Testis (tissue), 3 donors: Measurements from ENCODE around the gene CCDC82. TPM values are rescaled to one million over a fixed set of nuclear protein-coding genes. Genes with fewer than 3 reads are reported as not detected.

ENCODE experiments used
- DNase-seq: peaks from one replicate; pipeline ENCODE4 v3.0.0-alpha.2; 2019
- H3K27ac ChIP-seq, 2 donors: fragments of 200-600 bp; sonication (generic); one replicate each; pipeline ENCODE4 v1.5.1; 2019
- H3K27me3 ChIP-seq: fragments of 200-600 bp; sonication (generic); one replicate; pipeline ENCODE4 v1.5.1; 2019
- H3K36me3 ChIP-seq: fragments of 200-600 bp; sonication (generic); one replicate; pipeline ENCODE4 v1.5.1; 2017; ENCODE audit warnings: low read depth; ENCODE audit errors: missing control alignments
- H3K4me1 ChIP-seq: fragments of 200-600 bp; sonication (generic); one replicate; pipeline ENCODE4 v1.5.1; 2019
- H3K4me3 ChIP-seq, 2 donors: fragments of 200-600 bp; sonication (generic); one replicate each; pipeline ENCODE4 v1.5.1; 2017 to 2019
- H3K9me3 ChIP-seq: fragments of 200-600 bp; sonication (generic); one replicate; pipeline ENCODE4 v1.5.1; 2017
- CTCF ChIP-seq, 3 experiments: fragments of 450-650 bp in 2 of 3; fragments of 200-600 bp in 1 of 3; sonication (generic) in 1 of 3; IDR thresholded peaks; one replicate each; pipeline ENCODE4 v1.5.1; 2016 to 2019; ENCODE audit warnings: antibody characterized with exemption in 3 of 3, mild to moderate bottlenecking in 2 of 3, moderate library complexity in 1 of 3
- POLR2A ChIP-seq: fragments of 450-650 bp; IDR thresholded peaks from one replicate; pipeline ENCODE4 v1.6.1; 2017; ENCODE audit warnings: antibody characterized with exemption, mild to moderate bottlenecking, moderate library complexity
- WGBS, 2 donors: methylation state at CpG; one replicate each; pipeline ENCODE4 v1.1.5; 2018; 5-methylcytosine and 5-hydroxymethylcytosine counted together
- intact Hi-C: fragments of 100-400 bp; cut with DNase I; formaldehyde crosslinking; loops from one replicate; pipeline ENCODE4 v1.15.1; 2023; ENCODE audit warnings: low total_unique reads
- polyA plus RNA-seq: library from polyadenylated mRNA; stranded (reverse); fragments of 350-450 nt; fragmentation: Illumina TruSeq; extraction: RNeasy Lipid Tissue Mini Kit (QIAGEN cat#74804); gene quantifications from one replicate; pipeline ENCODE4 v1.2.3, GENCODE V29; 2014; ENCODE audit warnings: low read depth, low replicate concordance; ENCODE audit not compliant: insufficient read depth
- total RNA-seq, 2 donors: library from RNA; depleted of rRNA; stranded (reverse); fragments of >200 nt; gene quantifications; one replicate each; pipeline ENCODE4 v1.2.3, GENCODE V29; 2016

Gene CCDC82
- total and polyA plus RNA-seq, 3 donors from 2014 or later, result 36.6 to 50.9 (median 42.5) TPM

- 38 to 43% methylated on average over 8 of the region's 8 CpGs for WGBS, 2 donors
- no peaks in the 10 kb centered on the region for H3K9me3 ChIP-seq
- H3K4me3 ChIP-seq, result no peak overlapping the region
- peak overlapping the region in 1 of 2 donors; percentile 70 for H3K27ac ChIP-seq
- peaks cover 28% of the 10 kb centered on the region for H3K4me1 ChIP-seq
- TF ChIP-seq POLR2A, result no peak
- no peaks in the 10 kb centered on the region for H3K36me3 ChIP-seq
- intact Hi-C loops, result no loop called here
- H3K27me3 ChIP-seq, result no peaks in the 10 kb centered on the region
- no peak for DNase-seq
These were observed 57.5 kb downstream of the CCDC82 start for GRCh38 chr11:96332126-96332771.

DNA sequence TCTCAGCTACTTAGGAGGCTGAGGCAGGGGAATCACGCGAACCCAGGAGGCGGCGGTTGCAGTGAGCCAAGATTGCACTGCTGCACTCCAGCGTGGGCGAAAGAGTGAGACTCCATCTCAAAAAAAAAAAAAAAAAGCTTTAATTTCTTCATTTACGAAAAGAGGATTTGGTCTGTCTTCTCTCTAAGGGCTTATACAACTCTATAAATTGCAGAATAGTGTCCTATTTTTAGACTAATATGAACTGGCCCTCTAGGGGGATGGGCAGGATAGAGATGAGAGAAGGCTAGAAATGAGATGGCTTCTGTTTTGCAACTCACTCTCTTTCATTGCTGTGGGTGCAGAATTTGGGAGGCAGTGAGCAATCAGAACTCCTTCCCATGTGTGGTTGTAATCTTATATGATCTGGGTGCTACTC lies 58.0 kb downstream of the CCDC82 start:
- WGBS, 2 donors, result 72 to 94% methylated on average over 7 of the region's 7 CpGs
- intact Hi-C loops, result no loop called here
- Histone ChIP-seq H3K4me1 (peaks cover 28% of the 10 kb centered on the region), H3K27ac (peak overlapping the region in 1 of 2 donors; percentile 70), H3K27me3 (no peaks in the 10 kb centered on the region), H3K9me3 (no peaks in the 10 kb centered on the region), H3K4me3 (no peak overlapping the region), H3K36me3 (no peaks in the 10 kb centered on the region)
- DNase-seq, result no peak
- TF ChIP-seq POLR2A (no peak), CTCF (IDR thresholded peaks at IDR 0.05) (no peak)

DNA sequence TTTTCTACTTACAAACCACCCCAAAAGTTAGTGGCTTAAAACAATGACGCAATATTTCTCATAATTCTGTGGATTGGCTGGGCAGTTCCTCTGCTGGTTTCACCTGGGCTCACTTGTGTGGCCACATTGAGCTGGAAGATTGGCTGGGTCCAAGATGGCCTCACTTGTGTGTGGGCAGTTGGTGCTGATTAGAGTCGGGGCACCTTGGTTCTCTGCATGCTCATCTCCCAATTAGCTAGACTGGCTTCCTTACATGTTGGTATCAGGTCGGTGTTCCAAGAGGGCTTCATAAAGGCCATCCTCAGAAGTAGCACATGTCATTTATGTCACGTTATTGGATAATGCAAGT lies 59.2 kb downstream of the CCDC82 start:
- Histone ChIP-seq H3K27me3 (no peaks in the 10 kb centered on the region), H3K36me3 (no peaks in the 10 kb centered on the region), H3K4me3 (no peak overlapping the region), H3K4me1 (peaks cover 33% of the 10 kb centered on the region), H3K27ac (no peak overlapping the region), H3K9me3 (no peaks in the 10 kb centered on the region)
- no peak for DNase-seq
- WGBS, 2 donors, result 89 to 94% methylated on average over 4 of the region's 4 CpGs
- intact Hi-C loops, result no loop called here
- no peak for TF ChIP-seq POLR2A
- TF ChIP-seq CTCF (IDR thresholded peaks at IDR 0.05), result no peak

- no peak overlapping the region for H3K27ac ChIP-seq
- H3K36me3 ChIP-seq, result no peaks in the 10 kb centered on the region
- 76 to 88% methylated on average over 3 of the region's 3 CpGs for WGBS, 2 donors
- no peak for TF ChIP-seq POLR2A
- TF ChIP-seq CTCF (IDR thresholded peaks at IDR 0.05), result no peak
- H3K4me1 ChIP-seq, result peaks cover 38% of the 10 kb centered on the region
- no peak overlapping the region for H3K4me3 ChIP-seq
- no peaks in the 10 kb centered on the region for H3K27me3 ChIP-seq
- DNase-seq, result no peak
- intact Hi-C loops, result no loop called here
- no peaks in the 10 kb centered on the region for H3K9me3 ChIP-seq
These were observed 59.7 kb downstream of the CCDC82 start for GRCh38 chr11:96329855-96330510.

- peaks cover 43% of the 10 kb centered on the region for H3K4me1 ChIP-seq
- H3K36me3 ChIP-seq, result no peaks in the 10 kb centered on the region
- 95 to 100% methylated on average over 1 of the region's 1 CpG for WGBS, 2 donors
- H3K9me3 ChIP-seq, result no peaks in the 10 kb centered on the region
- no peak overlapping the region for H3K4me3 ChIP-seq
- intact Hi-C loops, result no loop called here
- no peak for DNase-seq
- H3K27ac ChIP-seq, result no peak overlapping the region
- no peaks in the 10 kb centered on the region for H3K27me3 ChIP-seq
- no peak for TF ChIP-seq POLR2A
- no peak for TF ChIP-seq CTCF (IDR thresholded peaks at IDR 0.05)
These were observed 60.3 kb downstream of the CCDC82 start for GRCh38 chr11:96329419-96329818.
